Adipocyte (in vitro differentiated cells): ENCODE measurements around the gene KBTBD3.
A peak's percentile ranks its signal among the peaks of the same experiment; 100 is the strongest.
"Not testable (repeated sequence)": the region's sequence is repeated elsewhere in the genome, so short reads cannot be mapped to it uniquely, and the experiment has no call there.

Experiments used
- DNase-seq: peaks from one replicate; pipeline ENCODE4 v3.0.0-alpha.2; 2015; ENCODE audit warnings: low read depth
- H3K27me3 ChIP-seq: replicated peaks from 2 replicates; pipeline ENCODE4 v1.7.0; 2013; ENCODE audit warnings: mild to moderate bottlenecking, low read length, moderate library complexity; ENCODE audit not compliant: control insufficient read depth, insufficient read depth
- H3K36me3 ChIP-seq: 2 replicates; pipeline ENCODE4 v1.7.0; 2013; ENCODE audit warnings: low read length, mild to moderate bottlenecking, moderate library complexity; ENCODE audit not compliant: control insufficient read depth, insufficient read depth, severe bottlenecking
- H3K4me1 ChIP-seq: 2 replicates; pipeline ENCODE4 v1.7.0; 2013; ENCODE audit warnings: mild to moderate bottlenecking, low read length, moderate library complexity; ENCODE audit not compliant: control insufficient read depth, insufficient read depth
- H3K4me3 ChIP-seq: 2 replicates; pipeline ENCODE4 v1.7.0; 2013; ENCODE audit warnings: mild to moderate bottlenecking, low read length, moderate library complexity
- H3K9ac ChIP-seq: 2 replicates; pipeline ENCODE4 v1.7.0; 2013; ENCODE audit warnings: mild to moderate bottlenecking, low read length, moderate library complexity
- H3K9me3 ChIP-seq: 2 replicates; pipeline ENCODE4 v1.7.0; 2013; ENCODE audit warnings: mild to moderate bottlenecking, low read length, moderate library complexity; ENCODE audit not compliant: control insufficient read depth

The KBTBD3 gene

DNA sequence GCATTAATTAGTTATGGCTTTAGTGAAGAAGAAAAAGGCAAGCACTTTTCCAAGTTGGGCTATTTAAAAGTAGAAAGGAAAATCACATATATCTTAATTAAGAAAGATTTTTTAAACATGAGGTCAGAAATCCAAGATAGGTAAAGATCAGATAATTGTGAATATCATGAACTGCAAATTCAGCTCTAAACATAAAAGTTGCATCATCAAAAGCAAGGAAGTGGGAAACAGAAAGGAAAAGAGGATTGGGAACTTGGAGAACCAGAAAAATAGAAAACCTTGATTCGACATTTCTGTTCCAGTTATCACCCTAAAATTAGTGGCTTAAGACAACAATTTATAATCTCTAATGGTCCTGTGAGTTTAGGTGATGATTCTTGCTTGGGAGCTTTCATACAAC is 17.5 kb downstream of the KBTBD3 start:
- Histone ChIP-seq H3K9ac (no peak overlapping the region), H3K4me3 (no peak overlapping the region), H3K4me1 (no peaks in the 10 kb centered on the region)

DNA sequence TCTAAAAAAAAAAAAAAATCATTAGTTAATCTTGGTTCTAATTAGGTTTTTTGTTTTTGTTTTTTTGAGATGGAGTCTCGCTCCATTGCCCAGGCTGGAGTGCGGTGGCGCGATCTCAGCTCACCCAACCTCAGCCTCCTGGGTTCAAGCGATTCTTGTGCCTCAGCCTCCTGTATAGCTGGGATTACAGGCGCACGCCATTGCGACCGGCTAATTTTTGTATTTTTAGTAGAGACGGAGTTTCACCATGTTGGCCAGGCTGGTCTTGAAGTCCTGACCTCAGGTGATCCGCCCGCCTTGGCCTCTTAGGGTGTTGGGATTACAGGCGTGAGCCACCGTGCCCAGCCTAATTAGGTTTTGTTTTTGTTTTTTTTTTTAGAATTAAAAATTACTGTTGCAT is 18.8 kb downstream of the KBTBD3 start:
- H3K4me1 ChIP-seq, H3K9me3 ChIP-seq, H3K36me3 ChIP-seq, H3K4me3 ChIP-seq, H3K27me3 ChIP-seq, H3K9ac ChIP-seq, DNase-seq: not testable (repeated sequence)

More for the DNA sequence above, 17.5 kb downstream of the KBTBD3 start:
- Histone ChIP-seq H3K36me3 (no peaks in the 10 kb centered on the region), H3K27me3 (no peaks in the 10 kb centered on the region), H3K9me3 (no peaks in the 10 kb centered on the region)
- no peak for DNase-seq

DNA sequence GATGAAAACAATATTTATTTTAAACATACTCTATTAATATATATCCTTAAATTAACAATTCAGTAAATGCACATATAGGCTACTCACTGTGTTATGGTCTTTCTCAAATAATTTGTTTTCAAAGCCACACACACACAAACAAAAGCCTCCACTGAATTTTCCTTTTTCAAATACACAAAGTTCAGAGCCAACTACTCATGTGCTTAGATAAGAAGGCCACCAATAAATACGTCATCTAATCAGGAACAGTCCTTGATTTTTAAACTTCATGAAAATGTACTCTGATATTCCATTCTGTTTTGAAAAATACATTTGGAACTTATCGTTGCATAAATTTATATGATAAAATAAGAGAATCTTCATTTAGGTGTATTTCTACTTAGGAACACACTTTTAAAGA is 26.0 kb downstream of the KBTBD3 start:
- Histone ChIP-seq H3K9ac (no peak overlapping the region), H3K4me1 (no peaks in the 10 kb centered on the region), H3K9me3 (no peaks in the 10 kb centered on the region), H3K4me3 (no peak overlapping the region), H3K27me3 (no peaks in the 10 kb centered on the region), H3K36me3 (no peaks in the 10 kb centered on the region)
- no peak for DNase-seq

DNA sequence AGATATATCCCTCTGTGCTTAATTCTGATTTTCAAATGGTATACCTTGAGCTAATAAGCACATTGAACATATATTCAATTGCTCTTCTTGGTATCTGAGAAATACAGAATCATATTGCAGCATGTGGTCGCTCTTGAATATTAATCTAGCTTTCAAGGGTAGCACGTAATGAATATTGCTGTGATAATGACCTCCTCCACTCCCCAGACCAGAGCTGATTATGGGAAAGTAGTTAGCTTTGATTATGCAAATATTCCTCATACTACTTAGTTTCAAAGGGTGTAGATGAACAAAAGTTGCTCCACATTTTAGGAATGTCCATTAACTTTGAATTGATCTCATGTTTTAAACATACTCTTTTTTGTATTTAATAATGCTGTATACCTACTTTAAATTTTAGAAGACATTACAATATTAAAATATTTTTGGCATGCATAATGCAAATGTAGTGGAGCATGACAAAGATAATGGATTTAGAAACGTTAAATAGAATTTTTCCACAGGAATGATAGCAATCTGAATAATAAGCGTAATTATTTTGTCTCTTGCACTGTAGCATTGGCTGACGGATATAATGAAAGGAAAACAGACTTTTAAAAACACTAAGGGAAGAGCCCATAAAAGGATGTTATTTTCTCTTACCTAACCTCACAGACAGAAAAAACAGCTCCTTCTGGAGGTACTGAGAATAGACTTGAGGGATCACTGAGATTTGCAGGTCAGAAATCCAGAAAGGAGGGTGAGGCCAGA is 27.2 kb downstream of the KBTBD3 start:
- no peak overlapping the region for H3K4me3 ChIP-seq
- no peaks in the 10 kb centered on the region for H3K4me1 ChIP-seq
- no peaks in the 10 kb centered on the region for H3K27me3 ChIP-seq
- H3K9me3 ChIP-seq: no peaks in the 10 kb centered on the region
- no peak for DNase-seq
- H3K36me3 ChIP-seq: no peaks in the 10 kb centered on the region
- no peak overlapping the region for H3K9ac ChIP-seq

DNA sequence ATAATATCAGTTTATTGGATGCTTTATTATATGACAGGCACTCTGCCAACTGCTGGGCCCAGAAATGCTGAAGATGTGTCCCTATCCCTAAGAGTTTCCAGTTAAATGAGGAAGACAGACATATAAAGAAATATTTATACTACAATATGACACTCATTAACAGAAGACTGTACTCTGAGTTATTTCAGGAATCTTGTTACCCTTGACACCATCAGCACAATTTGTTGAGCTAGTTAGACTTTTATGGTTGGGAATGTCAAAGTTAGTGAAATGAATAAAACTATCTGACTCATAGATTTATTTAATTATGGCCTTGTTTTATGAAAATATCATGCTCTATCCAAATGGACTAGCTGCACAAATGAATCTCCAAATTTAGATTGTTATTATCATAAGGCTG is 29.5 kb downstream of the KBTBD3 start:
- H3K27me3 ChIP-seq: no peaks in the 10 kb centered on the region
- H3K9ac ChIP-seq: no peak overlapping the region
- no peaks in the 10 kb centered on the region for H3K36me3 ChIP-seq
- H3K9me3 ChIP-seq: no peaks in the 10 kb centered on the region
- no peak overlapping the region for H3K4me3 ChIP-seq
- no peaks in the 10 kb centered on the region for H3K4me1 ChIP-seq
- no peak for DNase-seq

DNA sequence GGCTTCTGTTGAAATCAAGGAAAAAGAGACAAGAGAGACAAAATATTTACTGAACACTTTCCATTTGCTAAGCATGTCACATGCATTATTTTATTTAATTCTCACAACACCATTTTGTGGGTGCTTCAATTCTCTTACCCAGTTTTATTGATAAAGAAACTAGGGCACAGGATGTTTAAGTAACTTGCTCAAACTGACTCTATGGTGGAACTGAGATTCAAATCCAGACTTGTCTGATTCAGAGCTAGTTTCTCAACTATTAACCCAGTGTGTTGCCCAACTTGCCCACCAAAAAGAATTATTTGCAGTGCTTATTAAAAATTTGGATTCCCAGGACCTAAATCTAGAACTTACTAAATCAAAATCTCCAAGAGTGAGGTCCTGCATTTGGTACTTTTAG is 33.6 kb downstream of the KBTBD3 start:
- no peak overlapping the region for H3K4me3 ChIP-seq
- no peaks in the 10 kb centered on the region for H3K36me3 ChIP-seq
- H3K9ac ChIP-seq: no peak overlapping the region

DNA sequence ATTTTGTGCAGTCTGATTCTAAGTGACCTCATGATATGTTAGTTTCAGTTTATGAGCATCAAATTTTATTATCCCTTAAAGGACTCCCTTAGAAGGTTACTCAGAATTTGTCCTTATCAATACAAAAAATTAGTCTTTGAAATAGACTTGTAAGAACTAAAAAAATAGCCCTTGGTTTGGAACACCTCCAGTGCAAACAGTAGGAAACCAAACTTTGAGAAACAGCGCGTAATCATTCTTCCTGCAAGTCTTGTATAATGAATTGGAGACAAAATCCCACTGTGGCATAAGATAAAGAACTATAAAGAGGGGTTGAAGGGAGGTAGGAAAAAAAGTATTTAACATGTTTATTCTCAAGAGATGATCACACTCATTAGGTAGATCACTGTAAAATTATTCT is 44.3 kb downstream of the KBTBD3 start:
- no peak overlapping the region for H3K4me3 ChIP-seq
- no peaks in the 10 kb centered on the region for H3K9me3 ChIP-seq
- H3K36me3 ChIP-seq: no peaks in the 10 kb centered on the region
- H3K4me1 ChIP-seq: no peaks in the 10 kb centered on the region
- H3K27me3 ChIP-seq: no peaks in the 10 kb centered on the region
- DNase-seq: no peak
- no peak overlapping the region for H3K9ac ChIP-seq

More for the DNA sequence above, 33.6 kb downstream of the KBTBD3 start:
- Histone ChIP-seq H3K4me1 (no peaks in the 10 kb centered on the region), H3K9me3 (no peaks in the 10 kb centered on the region), H3K27me3 (no peaks in the 10 kb centered on the region)
- no peak for DNase-seq

DNA sequence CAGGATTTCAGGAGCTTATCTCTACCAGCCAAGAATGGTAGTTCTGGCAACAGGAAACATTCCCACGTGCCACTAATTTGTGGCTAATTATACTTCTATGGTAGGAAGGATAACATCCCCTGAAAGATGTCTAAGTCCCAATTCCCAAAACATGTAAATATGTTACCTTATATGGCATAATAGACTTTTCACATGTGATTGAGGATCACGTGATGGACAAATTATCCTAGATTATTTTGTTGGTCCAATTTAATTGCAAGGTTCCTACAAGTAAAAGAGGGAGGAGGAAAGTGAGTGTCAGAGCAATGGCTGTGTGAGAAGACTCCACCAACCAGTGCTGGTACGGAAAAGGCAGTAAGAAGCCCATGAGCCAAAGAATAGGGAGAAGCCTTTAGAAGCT is 45.2 kb downstream of the KBTBD3 start:
- Histone ChIP-seq H3K9ac (no peak overlapping the region), H3K4me1 (no peaks in the 10 kb centered on the region), H3K36me3 (no peaks in the 10 kb centered on the region), H3K27me3 (no peaks in the 10 kb centered on the region), H3K4me3 (no peak overlapping the region), H3K9me3 (peaks cover 3% of the 10 kb centered on the region)
- no peak for DNase-seq

DNA sequence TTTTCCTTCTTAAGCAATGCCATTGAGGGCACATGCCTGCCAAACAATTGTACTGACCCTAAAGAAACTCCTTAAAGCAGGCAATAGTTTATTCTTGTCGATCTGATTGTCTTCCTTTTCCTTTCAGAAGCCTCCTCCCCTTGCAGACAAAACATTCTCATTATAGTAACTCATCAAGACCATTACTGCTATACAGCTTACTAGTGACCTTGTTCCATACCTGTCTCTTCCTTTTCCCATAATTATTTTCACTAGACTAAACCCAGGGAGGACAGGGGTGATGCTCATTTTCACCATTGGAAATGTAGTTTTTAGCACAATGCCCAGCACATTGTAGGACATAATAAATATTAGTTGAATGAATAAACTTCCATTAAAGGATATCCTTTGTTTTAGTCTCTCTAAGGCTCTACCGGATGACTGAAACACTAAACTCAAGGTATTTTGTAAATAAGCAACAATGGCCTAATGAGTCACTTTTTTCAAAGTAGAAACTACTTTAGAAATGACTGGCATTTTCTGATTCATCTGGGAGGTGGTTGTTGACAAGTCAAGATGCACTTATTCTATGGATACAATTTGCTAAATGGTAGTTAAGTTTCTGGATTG is 45.8 kb downstream of the KBTBD3 start:
- H3K9ac ChIP-seq: no peak overlapping the region
- H3K36me3 ChIP-seq: no peaks in the 10 kb centered on the region
- DNase-seq: peak; percentile 29
- H3K9me3 ChIP-seq: peaks cover 3% of the 10 kb centered on the region
- H3K4me1 ChIP-seq: no peaks in the 10 kb centered on the region
- no peaks in the 10 kb centered on the region for H3K27me3 ChIP-seq
- H3K4me3 ChIP-seq: no peak overlapping the region

DNA sequence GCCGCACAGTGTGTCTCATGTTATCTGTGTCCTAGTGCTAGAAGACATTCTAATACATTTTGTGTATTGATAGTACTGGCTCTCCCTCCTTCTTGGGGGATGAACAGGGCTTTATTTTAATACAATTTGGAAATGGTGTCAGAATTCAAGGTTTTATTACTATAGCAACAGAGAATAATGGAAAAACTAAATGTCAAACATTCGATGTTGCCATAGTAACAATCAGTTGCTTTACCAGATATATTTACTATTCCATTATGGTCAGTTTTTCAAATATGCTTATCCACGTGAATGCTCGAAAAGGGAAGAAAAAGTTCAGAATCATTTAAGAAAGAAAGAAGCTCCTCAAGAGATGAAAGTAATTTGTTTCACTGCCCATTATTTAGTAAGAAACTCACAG is 46.5 kb downstream of the KBTBD3 start:
- Histone ChIP-seq H3K4me3 (no peak overlapping the region), H3K9ac (no peak overlapping the region), H3K36me3 (no peaks in the 10 kb centered on the region), H3K27me3 (no peaks in the 10 kb centered on the region), H3K4me1 (no peaks in the 10 kb centered on the region), H3K9me3 (peaks cover 3% of the 10 kb centered on the region)
- no peak for DNase-seq

DNA sequence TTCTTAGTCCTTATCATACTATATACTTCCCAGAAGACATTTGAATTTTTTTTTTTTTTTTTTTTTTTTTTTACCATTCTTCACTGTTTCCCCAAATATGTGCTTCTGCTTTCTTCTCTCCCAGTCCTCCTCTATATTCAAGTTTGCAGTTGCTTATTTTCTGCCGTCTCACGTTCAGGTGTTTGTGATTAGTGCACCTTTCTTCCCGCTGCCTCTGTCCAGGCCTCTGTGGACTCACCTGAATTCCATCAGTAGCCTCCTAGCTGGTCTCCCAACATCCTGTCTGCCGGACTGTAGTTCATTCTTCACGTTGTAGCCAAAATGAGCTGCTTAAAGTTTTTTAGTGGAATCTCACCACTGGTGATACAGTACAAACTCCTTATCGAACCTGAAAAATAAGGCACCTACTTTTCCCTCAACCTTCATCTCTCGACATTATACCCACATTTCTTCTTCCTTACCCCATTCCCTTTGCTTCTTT is 54.3 kb downstream of the KBTBD3 start:
- Histone ChIP-seq H3K9ac (peak overlapping the region; percentile 76), H3K36me3 (no peaks in the 10 kb centered on the region), H3K4me3 (peak overlapping the region; percentile 92), H3K4me1 (peaks cover 18% of the 10 kb centered on the region), H3K27me3 (no peaks in the 10 kb centered on the region), H3K9me3 (peaks cover 3% of the 10 kb centered on the region)
- no peak for DNase-seq
